SJSA1 (cell line): ENCODE data around the gene SALL3. TPM values are rescaled to one million over a fixed set of nuclear protein-coding genes. Genes with fewer than 3 reads are reported as not detected.

Experiments
- DNase-seq, 2 experiments: peaks; one replicate each; pipeline ENCODE4 v3.0.0-alpha.2; 2015 to 2020; ENCODE audit warnings: low spot score in 2 of 2, low read depth in 1 of 2
- H3K27ac ChIP-seq: fragments of 250-450 bp; sonication (Bioruptor Pico); 2 replicates; pipeline ENCODE4 v1.5.1; 2020; ENCODE audit warnings: mild to moderate bottlenecking, moderate library complexity
- H3K27me3 ChIP-seq: fragments of 250-450 bp; sonication (Bioruptor Pico); replicated peaks from 2 replicates; pipeline ENCODE4 v1.5.1; 2020; ENCODE audit warnings: mild to moderate bottlenecking, moderate library complexity
- H3K36me3 ChIP-seq: fragments of 250-450 bp; sonication (Bioruptor Pico); 2 replicates; pipeline ENCODE4 v1.5.1; 2020; ENCODE audit warnings: mild to moderate bottlenecking
- H3K4me1 ChIP-seq: fragments of 250-450 bp; sonication (Bioruptor Pico); replicated peaks from 2 replicates; pipeline ENCODE4 v1.6.1; 2021; ENCODE audit warnings: mild to moderate bottlenecking
- H3K4me3 ChIP-seq: fragments of 250-450 bp; sonication (Bioruptor Pico); 2 replicates; pipeline ENCODE4 v1.5.1; 2020; ENCODE audit warnings: mild to moderate bottlenecking
- H3K9me3 ChIP-seq: fragments of 250-450 bp; sonication (Bioruptor Pico); replicated peaks from 2 replicates; pipeline ENCODE4 v1.5.1; 2020; ENCODE audit warnings: mild to moderate bottlenecking
- total RNA-seq: library from RNA; depleted of rRNA; stranded (reverse); fragments of >200 nt; shearing (Covaris generic); gene quantifications from 2 replicates; pipeline ENCODE4 v1.2.3, GENCODE V29; 2014

Gene SALL3
- total RNA-seq, 1 experiment from 2014 or later = 0.03 TPM

DNA sequence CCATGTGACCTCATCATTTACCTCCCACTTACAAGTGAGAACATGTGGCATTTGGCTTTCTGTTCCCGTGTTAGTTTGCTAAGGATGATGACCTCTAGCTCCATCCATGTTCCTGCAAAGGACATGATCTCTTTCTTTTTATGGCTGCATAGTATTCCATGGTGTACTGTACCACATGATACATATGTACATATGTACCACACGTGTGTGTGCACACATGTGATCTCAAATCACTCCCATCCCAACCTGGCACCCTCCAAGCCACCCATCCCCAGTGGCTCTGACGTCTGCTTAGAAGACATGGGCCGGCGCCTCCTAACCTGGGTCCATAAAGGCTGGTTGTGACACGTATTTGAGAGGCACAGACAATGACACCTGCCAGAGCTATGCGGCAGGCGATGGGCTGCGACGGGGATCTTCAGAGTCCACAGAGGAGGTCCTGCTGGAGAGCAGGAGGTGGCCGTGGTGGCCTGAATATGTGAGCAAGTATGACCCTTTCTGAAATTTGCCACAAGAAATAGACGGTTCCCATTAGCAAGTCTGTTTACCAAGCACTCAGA is 8.8 kb upstream of the SALL3 start:
- no peak overlapping the region for H3K4me3 ChIP-seq
- no peaks in the 10 kb centered on the region for H3K4me1 ChIP-seq
- H3K9me3 ChIP-seq = peaks cover 14% of the 10 kb centered on the region; the same call in 1 of the 2 replicates
- H3K36me3 ChIP-seq = no peaks in the 10 kb centered on the region
- H3K27me3 ChIP-seq = no peaks in the 10 kb centered on the region; the same call in 1 of the 2 replicates
- H3K27ac ChIP-seq = no peak overlapping the region
- no peak for DNase-seq

DNA sequence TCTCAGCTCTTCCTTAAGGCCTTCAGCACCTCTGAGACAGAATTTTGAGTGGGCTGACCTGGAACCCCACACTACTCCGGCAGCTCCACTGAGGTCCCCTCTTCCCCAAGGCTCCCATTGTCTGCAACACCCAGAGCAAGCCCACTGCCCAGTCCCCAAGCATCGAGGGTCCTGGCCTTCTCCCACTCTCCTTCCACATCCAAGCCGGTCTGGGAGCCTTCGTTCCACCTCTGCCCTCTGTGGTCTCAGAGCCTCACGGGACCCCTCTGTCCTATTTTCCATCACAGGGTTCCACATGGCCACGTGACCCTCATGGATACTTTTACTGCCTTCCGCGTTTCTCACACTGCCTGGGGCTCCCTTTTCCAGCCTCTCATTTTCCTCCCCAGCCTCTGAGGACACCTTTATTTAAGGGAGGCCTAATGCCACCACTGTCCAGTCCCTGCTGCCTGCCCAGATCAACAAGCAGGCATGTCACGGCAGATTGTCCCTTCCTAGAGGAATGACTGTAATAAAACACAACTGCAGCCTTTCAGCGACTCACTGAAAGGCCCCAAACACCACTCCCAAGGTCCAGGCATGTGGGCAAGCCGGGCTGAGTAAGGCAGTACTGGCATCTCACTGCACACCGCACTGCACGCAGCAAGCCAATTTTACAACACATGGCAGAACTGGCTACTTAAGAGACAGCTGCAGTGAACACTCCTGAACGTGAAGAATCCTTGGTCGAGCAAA is 7.9 kb upstream of the SALL3 start:
- H3K4me1 ChIP-seq = no peaks in the 10 kb centered on the region
- no peak for DNase-seq
- H3K27me3 ChIP-seq = no peaks in the 10 kb centered on the region; the same call in 1 of the 2 replicates
- H3K4me3 ChIP-seq = no peak overlapping the region
- H3K27ac ChIP-seq = no peak overlapping the region
- no peaks in the 10 kb centered on the region for H3K36me3 ChIP-seq
- H3K9me3 ChIP-seq = peaks cover 14% of the 10 kb centered on the region; the same call in 1 of the 2 replicates

DNA sequence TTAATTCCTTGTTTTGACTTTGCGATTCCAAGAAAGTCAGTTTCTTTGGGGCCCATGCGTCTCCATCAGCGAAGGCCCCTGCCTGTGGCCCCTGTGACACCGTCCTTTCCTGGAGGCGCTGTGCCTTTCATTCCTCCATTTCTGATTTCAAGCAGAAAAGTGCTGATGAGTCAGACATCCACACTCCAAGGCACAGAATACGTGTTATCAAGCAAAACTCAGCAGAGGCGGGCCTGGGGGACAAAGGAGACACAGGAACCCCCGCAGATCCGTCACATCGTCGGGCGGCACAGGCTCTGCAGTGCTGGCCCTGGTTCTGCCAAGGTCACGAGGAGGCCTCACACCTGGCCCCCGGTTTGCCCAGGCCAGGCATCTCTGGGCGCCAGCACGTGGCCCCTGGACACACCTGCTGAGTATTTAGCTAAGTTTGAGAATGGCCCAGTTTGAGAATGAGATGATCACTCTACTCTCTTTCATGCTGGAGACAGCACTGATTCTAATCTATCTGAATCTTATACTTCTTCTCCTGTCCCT is 7.2 kb upstream of the SALL3 start:
- H3K9me3 ChIP-seq = peaks cover 14% of the 10 kb centered on the region; the same call in 1 of the 2 replicates
- no peaks in the 10 kb centered on the region for H3K36me3 ChIP-seq
- DNase-seq = no peak
- no peak overlapping the region for H3K4me3 ChIP-seq
- H3K27ac ChIP-seq = no peak overlapping the region
- H3K4me1 ChIP-seq = no peaks in the 10 kb centered on the region
- no peaks in the 10 kb centered on the region; the same call in 1 of the 2 replicates for H3K27me3 ChIP-seq

DNA sequence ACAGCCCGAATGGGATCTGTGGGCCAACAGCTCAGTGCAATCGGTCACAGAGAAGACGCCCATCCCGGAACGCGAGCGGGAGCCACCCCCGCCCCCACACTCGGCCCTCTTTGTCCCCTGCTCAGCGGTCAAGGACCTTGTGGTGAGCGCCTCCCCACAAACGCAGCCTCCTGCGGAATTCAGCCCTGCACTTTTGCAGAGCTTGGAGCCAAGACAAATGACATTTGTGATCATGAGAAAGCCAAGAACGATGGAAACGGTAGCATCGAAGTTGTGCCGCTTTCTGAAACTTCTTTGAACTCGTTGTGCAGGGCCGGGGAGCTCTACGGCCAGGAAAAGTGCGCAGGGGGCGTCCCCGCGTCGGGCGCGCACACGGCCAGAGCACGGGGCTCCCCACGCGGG is 6.7 kb upstream of the SALL3 start:
- H3K27me3 ChIP-seq = no peaks in the 10 kb centered on the region; the same call in 1 of the 2 replicates

DNA sequence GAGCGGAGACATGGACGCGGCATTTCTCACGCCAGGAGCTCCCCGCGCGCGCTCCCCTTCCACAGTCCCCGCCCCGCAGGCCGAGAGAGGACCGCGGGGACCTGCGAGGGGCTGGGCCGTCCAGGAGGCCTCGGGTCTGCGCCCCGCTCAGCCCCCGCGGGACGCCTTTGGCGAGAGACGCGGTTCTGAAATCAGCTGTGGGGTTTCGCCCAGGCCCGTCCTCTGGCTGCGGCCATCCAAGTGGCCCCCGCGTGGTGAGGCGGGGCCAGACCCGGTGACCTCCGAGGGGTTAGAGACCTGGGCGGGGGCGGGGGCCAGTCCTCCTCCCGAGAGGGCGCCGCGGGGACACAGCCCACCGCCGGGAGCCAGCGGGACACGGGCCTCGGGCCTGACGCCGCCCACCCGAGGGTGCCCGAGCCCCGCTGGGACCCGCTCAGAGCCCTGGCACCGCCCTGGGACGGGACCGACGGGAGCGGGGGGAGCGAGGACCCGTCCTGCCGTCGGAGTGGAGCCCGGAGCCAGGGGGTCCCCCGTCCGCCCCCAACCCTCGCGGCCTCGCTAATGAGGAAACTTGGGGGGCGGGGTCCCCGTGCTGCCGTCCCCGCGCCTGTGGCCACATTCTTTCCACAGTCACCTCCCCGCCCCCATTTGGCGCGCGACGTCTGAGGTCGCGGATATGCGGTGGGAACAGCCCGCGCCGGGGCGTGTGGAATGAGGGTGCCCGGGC is 6.1 kb upstream of the SALL3 start:
- Histone ChIP-seq H3K36me3 (no peaks in the 10 kb centered on the region), H3K27ac (no peak overlapping the region), H3K9me3 (peaks cover 16% of the 10 kb centered on the region), H3K4me1 (no peaks in the 10 kb centered on the region), H3K27me3 (no peaks in the 10 kb centered on the region; the same call in 1 of the 2 replicates), H3K4me3 (no peak overlapping the region)
- DNase-seq = no peak

More for the DNA sequence above, 6.7 kb upstream of the SALL3 start:
- Histone ChIP-seq H3K4me3 (no peak overlapping the region), H3K9me3 (peaks cover 14% of the 10 kb centered on the region; the same call in 1 of the 2 replicates), H3K27ac (no peak overlapping the region), H3K36me3 (no peaks in the 10 kb centered on the region), H3K4me1 (no peaks in the 10 kb centered on the region)
- no peak for DNase-seq

DNA sequence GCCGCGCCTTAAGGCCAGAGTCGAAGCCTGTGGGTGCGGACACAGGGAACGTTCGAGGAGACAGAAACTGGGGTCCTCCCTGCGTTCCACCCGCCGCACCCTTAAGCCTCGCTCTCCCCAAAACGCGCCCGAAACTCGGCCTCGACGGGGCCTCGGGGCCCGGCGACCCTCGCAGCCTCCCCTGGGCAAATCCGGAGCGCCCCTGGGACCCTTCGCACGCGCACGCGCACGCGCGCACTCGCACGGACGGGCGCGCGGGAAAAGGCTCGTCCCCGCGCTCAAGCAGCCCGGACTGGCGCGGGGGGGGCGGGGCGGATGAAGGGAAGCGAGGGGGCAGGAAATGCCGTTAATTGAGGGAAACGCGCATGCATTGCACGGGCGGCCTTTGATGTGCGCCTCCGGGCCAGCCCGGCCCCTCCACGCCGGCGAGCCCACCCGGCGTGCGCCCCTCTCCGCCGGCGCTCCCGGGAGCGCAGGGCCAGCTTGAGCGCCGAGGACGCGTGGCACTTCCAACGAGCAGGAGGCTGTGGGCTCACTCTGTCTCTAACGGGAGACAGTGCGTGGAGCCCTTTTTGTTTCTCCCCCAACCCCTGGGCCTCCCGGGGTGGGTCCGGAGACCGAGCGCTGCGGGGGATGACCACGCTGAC is 5.4 kb upstream of the SALL3 start:
- H3K4me1 ChIP-seq = no peaks in the 10 kb centered on the region
- no peaks in the 10 kb centered on the region for H3K36me3 ChIP-seq
- no peak overlapping the region for H3K27ac ChIP-seq
- no peak overlapping the region for H3K4me3 ChIP-seq
- H3K27me3 ChIP-seq = no peaks in the 10 kb centered on the region; the same call in 1 of the 2 replicates
- H3K9me3 ChIP-seq = peaks cover 21% of the 10 kb centered on the region
- DNase-seq = no peak

DNA sequence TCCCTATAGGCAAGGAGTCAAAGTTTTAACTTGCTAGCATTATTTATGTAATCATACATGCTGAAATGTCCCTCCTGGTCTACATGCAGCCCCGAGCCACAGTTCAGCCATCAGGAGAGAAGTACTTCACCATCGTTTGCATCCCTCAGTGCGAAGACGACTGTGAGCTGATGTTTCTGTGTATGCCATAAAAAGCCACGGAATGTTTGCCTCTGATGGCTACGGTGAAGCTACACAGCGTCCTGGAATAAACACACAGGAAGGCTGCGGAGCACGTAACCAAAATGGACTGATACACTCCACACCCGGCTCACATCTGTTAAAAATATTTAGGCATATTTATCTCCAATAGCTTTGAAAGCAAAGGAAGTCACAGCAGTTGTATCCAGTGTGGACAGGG is 4.3 kb upstream of the SALL3 start:
- Histone ChIP-seq H3K9me3 (peaks cover 22% of the 10 kb centered on the region), H3K27ac (no peak overlapping the region), H3K36me3 (no peaks in the 10 kb centered on the region), H3K4me3 (no peak overlapping the region), H3K27me3 (no peaks in the 10 kb centered on the region; the same call in 1 of the 2 replicates), H3K4me1 (no peaks in the 10 kb centered on the region)
- DNase-seq = no peak

DNA sequence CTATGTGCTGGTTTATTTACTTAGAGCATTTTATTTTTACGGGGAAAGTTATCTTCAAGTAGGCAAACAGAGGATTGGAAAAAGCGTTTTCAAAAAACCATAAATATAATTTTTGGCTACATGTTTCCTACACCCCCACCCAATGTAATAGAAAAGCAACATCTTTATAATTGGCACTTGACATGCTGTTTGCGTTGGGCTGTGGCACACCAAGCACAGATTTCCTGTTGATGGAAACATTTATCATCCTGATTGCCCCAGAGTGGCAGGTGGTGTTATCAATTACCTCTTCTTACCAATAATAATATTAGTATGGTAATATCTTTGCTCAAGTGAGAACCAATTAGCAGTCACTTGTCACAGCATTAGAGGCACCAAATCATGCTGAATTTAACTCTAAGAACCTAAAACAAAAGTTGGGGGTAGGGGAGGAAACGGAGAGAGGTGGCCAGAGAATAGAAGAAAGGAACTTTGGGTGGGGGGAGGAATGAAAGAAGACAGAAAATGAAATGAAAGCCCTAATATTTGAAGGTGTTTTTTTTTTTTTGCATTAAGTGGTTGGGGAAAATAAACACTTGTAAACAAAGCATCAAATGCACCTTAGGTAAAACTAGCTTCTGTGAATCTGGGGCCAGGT is 3.8 kb upstream of the SALL3 start:
- H3K27me3 ChIP-seq = no peaks in the 10 kb centered on the region; the same call in 1 of the 2 replicates
- no peaks in the 10 kb centered on the region for H3K36me3 ChIP-seq
- H3K4me3 ChIP-seq = no peak overlapping the region

DNA sequence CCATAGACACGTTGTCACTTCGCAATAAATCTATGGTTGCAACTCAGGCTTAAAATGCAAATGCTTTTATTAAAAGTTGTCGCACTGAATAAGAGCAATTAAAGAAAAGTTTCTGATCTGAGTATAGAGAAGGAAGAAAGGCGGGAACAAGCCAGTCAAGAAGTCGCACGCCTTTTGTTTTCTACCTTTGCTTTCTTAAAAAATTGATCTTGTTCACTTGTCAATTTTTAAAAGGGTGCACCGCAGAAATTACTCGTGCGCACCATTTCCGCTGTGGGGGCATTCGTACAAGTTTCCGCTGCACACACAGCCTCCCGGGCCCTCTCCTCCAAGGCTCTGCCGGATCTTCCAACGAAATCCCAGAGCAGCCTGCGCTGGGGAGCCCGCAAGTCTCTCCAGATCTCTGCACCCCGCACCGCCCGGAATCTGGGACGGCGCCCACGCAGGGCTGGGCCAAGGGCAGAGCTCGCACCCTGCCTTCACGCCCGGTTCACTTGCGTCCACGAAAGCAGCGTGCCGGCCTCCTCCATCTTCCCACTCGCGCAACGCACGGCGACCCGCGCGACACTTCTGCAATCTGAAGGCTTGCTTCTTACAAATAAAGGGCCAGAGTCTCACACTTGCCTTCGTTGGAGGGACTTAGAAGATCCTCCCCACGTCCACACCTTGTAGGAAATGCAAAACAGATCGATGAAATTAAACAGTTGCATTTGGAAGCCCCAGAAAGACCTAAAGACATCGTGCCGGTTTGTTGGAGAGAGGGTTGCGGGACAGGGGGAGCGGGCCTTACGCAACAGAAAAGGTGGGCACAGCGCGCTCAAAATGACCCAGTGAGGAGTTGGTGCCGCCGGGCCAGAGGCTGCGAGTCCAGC is 2.6 kb upstream of the SALL3 start:
- Histone ChIP-seq H3K4me3 (no peak overlapping the region), H3K27me3 (no peaks in the 10 kb centered on the region; the same call in 1 of the 2 replicates), H3K4me1 (no peaks in the 10 kb centered on the region), H3K36me3 (no peaks in the 10 kb centered on the region), H3K27ac (no peak overlapping the region), H3K9me3 (peaks cover 28% of the 10 kb centered on the region)
- DNase-seq = no peak

More for the DNA sequence above, 3.8 kb upstream of the SALL3 start:
- Histone ChIP-seq H3K27ac (no peak overlapping the region), H3K4me1 (no peaks in the 10 kb centered on the region), H3K9me3 (peaks cover 27% of the 10 kb centered on the region)
- DNase-seq = no peak

DNA sequence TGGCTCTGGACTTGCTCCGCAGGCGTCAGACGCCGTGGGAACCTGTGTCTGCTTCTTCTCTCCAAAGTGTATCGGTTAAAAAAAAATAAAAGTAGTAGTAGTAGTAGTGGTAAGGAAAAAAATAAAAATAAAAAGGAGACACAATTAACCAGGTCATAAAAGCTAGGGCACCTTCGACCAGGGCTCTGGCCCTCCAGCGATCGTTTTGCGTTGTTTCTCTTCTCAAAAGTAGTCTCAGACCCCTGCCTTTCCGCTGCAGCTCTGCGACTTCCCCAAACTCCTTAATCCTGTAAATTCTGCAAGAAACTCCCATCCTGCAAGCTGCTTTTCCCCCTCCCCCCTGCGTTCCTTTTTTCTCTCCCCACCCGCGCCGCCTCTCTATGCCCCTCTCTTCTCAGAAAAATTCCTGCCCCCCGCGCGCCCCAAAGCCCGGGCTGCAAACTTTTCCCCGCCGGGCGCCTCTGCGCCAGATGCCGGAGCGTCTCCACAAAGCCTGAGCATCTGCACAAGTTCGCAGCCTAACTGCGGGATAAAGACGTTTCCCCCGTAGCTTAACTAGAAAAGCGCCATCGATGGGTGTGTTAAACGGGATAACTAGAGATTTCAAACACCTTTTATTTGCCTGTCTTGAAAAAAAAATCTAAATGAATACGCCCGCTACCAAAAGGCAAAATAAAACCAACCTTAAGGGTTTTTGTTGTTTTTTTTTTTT is 1.8 kb upstream of the SALL3 start:
- H3K36me3 ChIP-seq = no peaks in the 10 kb centered on the region
- no peak overlapping the region for H3K4me3 ChIP-seq
- no peaks in the 10 kb centered on the region; the same call in 1 of the 2 replicates for H3K27me3 ChIP-seq
- peaks cover 28% of the 10 kb centered on the region for H3K9me3 ChIP-seq
- H3K27ac ChIP-seq = no peak overlapping the region
- no peak for DNase-seq
- H3K4me1 ChIP-seq = no peaks in the 10 kb centered on the region

DNA sequence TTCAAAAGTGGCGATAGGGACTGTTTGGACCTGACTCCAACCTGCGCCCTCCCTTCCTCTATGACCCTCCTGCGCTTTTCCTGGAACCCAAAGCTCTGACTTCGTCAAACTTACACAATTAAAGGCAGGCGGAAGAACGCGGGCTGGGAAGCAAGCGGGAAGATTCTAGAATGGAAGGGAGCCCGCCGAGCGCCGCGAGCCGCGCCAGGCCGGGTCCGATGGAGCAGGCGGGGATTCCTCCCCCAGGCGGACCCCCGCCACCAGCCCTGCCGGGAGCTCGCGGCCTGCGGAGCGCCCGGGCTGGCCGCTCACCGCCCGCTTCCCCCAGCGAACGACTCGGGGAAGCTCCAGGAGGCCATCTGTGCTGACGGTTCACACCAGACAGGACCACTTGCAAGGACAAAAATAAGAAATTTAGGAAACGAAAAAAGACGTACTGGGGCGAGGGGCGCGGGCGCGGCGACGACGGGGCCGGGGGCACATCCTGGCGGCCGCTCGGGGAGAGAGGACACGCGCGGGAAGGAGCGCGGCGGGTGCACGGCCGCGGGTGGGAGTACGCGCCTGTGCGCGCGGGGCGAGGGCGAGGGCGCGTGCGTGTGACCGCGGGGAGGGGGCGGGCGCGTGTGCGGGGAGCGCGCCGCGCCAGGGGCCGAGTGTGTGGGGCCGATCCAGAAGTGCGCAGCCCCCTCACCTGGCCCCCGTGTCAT is 1.1 kb upstream of the SALL3 start:
- H3K27me3 ChIP-seq = no peaks in the 10 kb centered on the region; the same call in 1 of the 2 replicates
- no peak overlapping the region for H3K27ac ChIP-seq
- DNase-seq = no peak

More for the DNA sequence above, 1.1 kb upstream of the SALL3 start:
- H3K36me3 ChIP-seq = no peaks in the 10 kb centered on the region
- no peak overlapping the region for H3K4me3 ChIP-seq
- no peaks in the 10 kb centered on the region for H3K4me1 ChIP-seq
- H3K9me3 ChIP-seq = peaks cover 21% of the 10 kb centered on the region
